Measurements from ENCODE around the gene SCAANT1. TPM values are rescaled to one million over a fixed set of nuclear protein-coding genes. Genes with fewer than 3 reads are reported as not detected.

Gene SCAANT1
- polyA plus RNA-seq, 1 experiment: not detected

- ChIA-PET CTCF (interaction anchor here (1.5 kb wide), 1 partner anchor 32 kb away, joined by 4 read pairs; no protein-coding TSS in a partner anchor), POLR2A (no interaction called here)
- H3K36me3 ChIP-seq (ENCODE audit: control insufficient read depth, insufficient read depth, low read length): no peaks in the 10 kb centered on the region
- no peak overlapping the region for H3K4me3 ChIP-seq (ENCODE audit: low read depth, low read length)
- no peak for DNase-seq (ENCODE audit: low read depth)
- no peak for TF ChIP-seq CTCF (IDR thresholded peaks at IDR 0.05; ENCODE audit: insufficient read depth, low read depth, low read length)
- H3K27me3 ChIP-seq (ENCODE audit: control insufficient read depth, insufficient read depth, low read length): no peaks in the 10 kb centered on the region
These were observed 11.7 kb downstream of the SCAANT1 start for GRCh38 chr3:63900459-63900858.

GRCh38 chr3:63900010-63900409, 12.2 kb downstream of the SCAANT1 start:
- TF ChIP-seq CTCF (IDR thresholded peaks at IDR 0.05; ENCODE audit: insufficient read depth, low read depth, low read length): no peak
- H3K36me3 ChIP-seq (ENCODE audit: control insufficient read depth, insufficient read depth, low read length): no peaks in the 10 kb centered on the region
- ChIA-PET CTCF (interaction anchor here (0.7 to 1.5 kb wide), 3 partner anchors 12 to 307 kb away, joined by 3 to 4 read pairs (median 3); partner anchors contain the start of gene SCAANT1), POLR2A (no interaction called here)
- no peaks in the 10 kb centered on the region for H3K27me3 ChIP-seq (ENCODE audit: control insufficient read depth, insufficient read depth, low read length)
- no peak overlapping the region for H3K4me3 ChIP-seq (ENCODE audit: low read depth, low read length)
- DNase-seq (ENCODE audit: low read depth): no peak

- TF ChIP-seq CTCF (IDR thresholded peaks at IDR 0.05; ENCODE audit: insufficient read depth, low read depth, low read length): no peak
- POLR2A ChIA-PET: no interaction called here
These were observed 15.7 kb downstream of the SCAANT1 start for GRCh38 chr3:63896332-63897030.

GRCh38 chr3:63895422-63896189, 16.6 kb downstream of the SCAANT1 start:
- no peak for TF ChIP-seq CTCF (IDR thresholded peaks at IDR 0.05; ENCODE audit: insufficient read depth, low read depth, low read length)

More at GRCh38 chr3:63896332-63897030, 15.7 kb downstream of the SCAANT1 start:
- no peaks in the 10 kb centered on the region for H3K27me3 ChIP-seq (ENCODE audit: control insufficient read depth, insufficient read depth, low read length)
- CTCF ChIA-PET: no interaction called here
- DNase-seq (ENCODE audit: low read depth): peak; percentile 24
- H3K36me3 ChIP-seq (ENCODE audit: control insufficient read depth, insufficient read depth, low read length): no peaks in the 10 kb centered on the region
- H3K4me3 ChIP-seq (ENCODE audit: low read depth, low read length): no peak overlapping the region

GRCh38 chr3:63892773-63893352, 19.3 kb downstream of the SCAANT1 start:
- Histone ChIP-seq H3K36me3 (ENCODE audit: control insufficient read depth, insufficient read depth, low read length) (no peaks in the 10 kb centered on the region), H3K27me3 (ENCODE audit: control insufficient read depth, insufficient read depth, low read length) (no peaks in the 10 kb centered on the region), H3K4me3 (ENCODE audit: low read depth, low read length) (no peak overlapping the region)
- DNase-seq (ENCODE audit: low read depth): no peak
- POLR2A ChIA-PET: no interaction called here
- CTCF ChIA-PET: interaction anchor here (0.7 kb wide), 1 partner anchor 56 kb away, joined by 3 read pairs; no protein-coding TSS in a partner anchor
- TF ChIP-seq CTCF (IDR thresholded peaks at IDR 0.05; ENCODE audit: insufficient read depth, low read depth, low read length): no peak

More at GRCh38 chr3:63895422-63896189, 16.6 kb downstream of the SCAANT1 start:
- no peaks in the 10 kb centered on the region for H3K27me3 ChIP-seq (ENCODE audit: control insufficient read depth, insufficient read depth, low read length)
- no peaks in the 10 kb centered on the region for H3K36me3 ChIP-seq (ENCODE audit: control insufficient read depth, insufficient read depth, low read length)
- CTCF ChIA-PET: no interaction called here
- no peak for DNase-seq (ENCODE audit: low read depth)
- POLR2A ChIA-PET: no interaction called here
- no peak overlapping the region for H3K4me3 ChIP-seq (ENCODE audit: low read depth, low read length)

Measured in BJ (cell line).